KMS-11 (cell line): ENCODE measurements around the gene RNGTT.

Experiments used
- H2AFZ ChIP-seq: fragments of 200-600 bp; sonication (generic); 2 replicates; pipeline ENCODE4 v1.6.1; 2016; ENCODE audit warnings: antibody characterized with exemption, mixed run types, low read depth
- H3K27ac ChIP-seq: fragments of 200-600 bp; sonication (generic); 2 replicates; pipeline ENCODE4 v1.6.1; 2016; ENCODE audit warnings: mild to moderate bottlenecking, mixed run types
- H3K27me3 ChIP-seq: fragments of 200-600 bp; sonication (generic); 2 replicates; pipeline ENCODE4 v1.6.1; 2017; ENCODE audit warnings: mild to moderate bottlenecking, low read depth, mixed run types, moderate library complexity; ENCODE audit not compliant: insufficient read depth
- H3K36me3 ChIP-seq: fragments of 200-600 bp; sonication (generic); 2 replicates; pipeline ENCODE4 v1.6.1; 2017; ENCODE audit warnings: mild to moderate bottlenecking, mixed run types; ENCODE audit not compliant: insufficient read depth
- H3K4me1 ChIP-seq: fragments of 200-600 bp; sonication (generic); 2 replicates; pipeline ENCODE4 v1.6.1; 2016; ENCODE audit warnings: mild to moderate bottlenecking, low read depth, mixed run types; ENCODE audit not compliant: poor library complexity, severe bottlenecking
- H3K4me2 ChIP-seq: fragments of 200-600 bp; sonication (generic); 2 replicates; pipeline ENCODE4 v1.7.0; 2016; ENCODE audit warnings: mild to moderate bottlenecking, mixed run types
- H3K4me3 ChIP-seq: fragments of 200-600 bp; sonication (generic); IDR thresholded peaks from 2 replicates; pipeline ENCODE4 v1.6.1; 2017; ENCODE audit warnings: low read depth, low read length, mixed read lengths; ENCODE audit not compliant: insufficient read depth
- H3K79me2 ChIP-seq: fragments of 200-600 bp; sonication (generic); 2 replicates; pipeline ENCODE4 v1.6.1; 2016; ENCODE audit warnings: low read depth, mixed run types; ENCODE audit not compliant: insufficient read depth
- H3K9ac ChIP-seq: fragments of 200-600 bp; sonication (generic); 2 replicates; pipeline ENCODE4 v1.6.1; 2016; ENCODE audit warnings: mild to moderate bottlenecking, mixed run types
- H4K20me1 ChIP-seq: fragments of 200-600 bp; sonication (generic); 2 replicates; pipeline ENCODE4 v1.6.1; 2016; ENCODE audit warnings: mild to moderate bottlenecking, mixed run types; ENCODE audit not compliant: insufficient read depth
- TF ChIP-seq, protein P1 (sequence below): fragments of 200-600 bp; sonication (generic); conservative IDR thresholded peaks from 2 replicates; pipeline ENCODE4 v1.6.1; 2017; ENCODE audit warnings: low read depth, mild to moderate bottlenecking, antibody characterized with exemption, low read length, moderate library complexity, mixed read lengths

The RNGTT gene

DNA sequence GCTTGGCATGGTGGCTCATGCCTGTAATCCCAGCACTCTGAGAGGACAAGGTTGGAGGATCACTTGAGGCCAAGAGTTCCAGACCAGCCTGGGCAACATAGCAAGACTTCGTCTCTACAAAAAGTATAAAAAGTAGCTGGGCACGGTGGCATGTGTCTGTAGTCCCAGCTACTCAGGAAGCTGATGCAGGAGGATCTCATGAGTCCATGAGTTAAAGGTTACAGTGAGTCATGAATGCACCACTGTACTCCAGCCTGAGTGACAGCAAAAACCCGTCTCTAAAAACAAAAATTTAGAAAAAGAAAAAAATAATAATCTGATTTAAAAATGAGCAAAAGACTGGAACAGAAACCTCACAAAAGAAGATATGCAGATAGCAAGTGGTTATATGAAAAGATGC is 279.7 kb downstream of the RNGTT start:
- no peak overlapping the region for H3K9ac ChIP-seq
- TF ChIP-seq, protein P1, sequence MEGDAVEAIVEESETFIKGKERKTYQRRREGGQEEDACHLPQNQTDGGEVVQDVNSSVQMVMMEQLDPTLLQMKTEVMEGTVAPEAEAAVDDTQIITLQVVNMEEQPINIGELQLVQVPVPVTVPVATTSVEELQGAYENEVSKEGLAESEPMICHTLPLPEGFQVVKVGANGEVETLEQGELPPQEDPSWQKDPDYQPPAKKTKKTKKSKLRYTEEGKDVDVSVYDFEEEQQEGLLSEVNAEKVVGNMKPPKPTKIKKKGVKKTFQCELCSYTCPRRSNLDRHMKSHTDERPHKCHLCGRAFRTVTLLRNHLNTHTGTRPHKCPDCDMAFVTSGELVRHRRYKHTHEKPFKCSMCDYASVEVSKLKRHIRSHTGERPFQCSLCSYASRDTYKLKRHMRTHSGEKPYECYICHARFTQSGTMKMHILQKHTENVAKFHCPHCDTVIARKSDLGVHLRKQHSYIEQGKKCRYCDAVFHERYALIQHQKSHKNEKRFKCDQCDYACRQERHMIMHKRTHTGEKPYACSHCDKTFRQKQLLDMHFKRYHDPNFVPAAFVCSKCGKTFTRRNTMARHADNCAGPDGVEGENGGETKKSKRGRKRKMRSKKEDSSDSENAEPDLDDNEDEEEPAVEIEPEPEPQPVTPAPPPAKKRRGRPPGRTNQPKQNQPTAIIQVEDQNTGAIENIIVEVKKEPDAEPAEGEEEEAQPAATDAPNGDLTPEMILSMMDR, result no peak
- H3K4me2 ChIP-seq, result no peak overlapping the region
- H2AFZ ChIP-seq, result no peak overlapping the region
- H3K4me3 ChIP-seq, result no peak overlapping the region
- no peaks in the 10 kb centered on the region for H4K20me1 ChIP-seq
- H3K36me3 ChIP-seq, result no peaks in the 10 kb centered on the region
- no peaks in the 10 kb centered on the region for H3K27me3 ChIP-seq
- H3K4me1 ChIP-seq, result peaks cover 11% of the 10 kb centered on the region
- H3K79me2 ChIP-seq, result 0 out of 2 replicates have a peak, but pooled peaks cover 10% of the 10 kb centered on the region
- H3K27ac ChIP-seq, result no peak overlapping the region

GRCh38 chr6:88680654-88681053 is 282.8 kb downstream of the RNGTT start:
- Histone ChIP-seq H3K36me3 (no peaks in the 10 kb centered on the region), H3K4me1 (peaks cover 11% of the 10 kb centered on the region), H3K79me2 (0 out of 2 replicates have a peak, but pooled peaks cover 10% of the 10 kb centered on the region), H3K4me2 (no peak overlapping the region), H2AFZ (no peak overlapping the region), H3K27me3 (no peaks in the 10 kb centered on the region), H3K27ac (no peak overlapping the region), H3K4me3 (no peak overlapping the region), H4K20me1 (no peaks in the 10 kb centered on the region), H3K9ac (no peak overlapping the region)
- TF ChIP-seq, protein P1, result no peak

DNA sequence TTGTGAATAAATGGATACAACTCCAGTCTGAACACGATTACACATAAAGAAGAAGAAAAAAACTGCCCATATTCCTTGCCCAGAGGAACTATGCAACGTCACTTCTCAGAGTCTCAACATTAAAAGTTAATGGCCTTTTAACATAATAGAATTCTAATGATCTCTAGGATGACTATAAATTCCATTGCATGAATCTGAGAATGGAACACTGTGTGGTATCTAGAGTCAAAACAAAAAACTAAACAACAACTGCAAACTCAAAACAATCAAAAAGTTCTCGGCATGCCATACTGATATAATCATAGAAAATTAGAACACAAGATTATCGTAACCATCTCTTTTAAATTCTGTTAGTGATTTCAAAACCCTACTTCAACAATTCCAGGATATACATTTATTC is 283.6 kb downstream of the RNGTT start:
- H3K79me2 ChIP-seq, result 0 out of 2 replicates have a peak, but pooled peaks cover 10% of the 10 kb centered on the region

DNA sequence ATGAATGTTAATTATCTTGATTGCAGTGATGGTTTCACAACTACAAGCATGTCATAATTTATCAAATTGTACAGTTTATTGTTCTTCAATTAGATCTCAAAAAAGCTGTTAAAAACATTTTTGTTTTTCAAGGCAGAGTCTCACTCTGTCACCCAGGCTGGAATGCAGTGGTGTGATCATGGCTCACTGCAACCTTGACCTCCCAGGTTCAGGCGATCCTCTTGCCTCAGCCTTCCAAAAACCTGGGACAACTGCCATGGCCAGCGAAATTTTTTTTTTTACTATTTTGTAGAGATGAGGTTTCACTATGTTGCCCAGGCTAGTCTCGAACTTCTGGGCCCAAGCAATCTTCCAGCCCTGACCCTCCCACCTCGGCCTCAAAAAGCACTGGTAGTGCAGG is 286.1 kb downstream of the RNGTT start:
- TF ChIP-seq, protein P1, result no peak
- H4K20me1 ChIP-seq, result no peaks in the 10 kb centered on the region
- H3K4me2 ChIP-seq, result no peak overlapping the region
- no peak overlapping the region for H2AFZ ChIP-seq
- H3K4me1 ChIP-seq, result peaks cover 22% of the 10 kb centered on the region
- no peak overlapping the region for H3K9ac ChIP-seq
- no peak overlapping the region for H3K27ac ChIP-seq
- no peak overlapping the region for H3K4me3 ChIP-seq
- no peaks in the 10 kb centered on the region for H3K27me3 ChIP-seq
- H3K36me3 ChIP-seq, result no peaks in the 10 kb centered on the region
- H3K79me2 ChIP-seq, result peaks cover 12% of the 10 kb centered on the region

More for the DNA sequence above, 283.6 kb downstream of the RNGTT start:
- Histone ChIP-seq H3K4me1 (peaks cover 12% of the 10 kb centered on the region), H3K9ac (no peak overlapping the region), H2AFZ (no peak overlapping the region), H4K20me1 (no peaks in the 10 kb centered on the region), H3K36me3 (no peaks in the 10 kb centered on the region), H3K4me2 (no peak overlapping the region), H3K27ac (no peak overlapping the region), H3K4me3 (no peak overlapping the region), H3K27me3 (no peaks in the 10 kb centered on the region)
- TF ChIP-seq, protein P1, result no peak
